Activated T-cell treated with anti-CD3 and anti-CD28 coated beads for 4 hours (primary cell): ENCODE measurements around the gene PCDHGA8.
"Not testable (repeated sequence)": the region's sequence is repeated elsewhere in the genome, so short reads cannot be mapped to it uniquely, and the experiment has no call there.

Experiments
- DNase-seq: peaks from one replicate; pipeline ENCODE4 v3.0.0-alpha.2; 2020

PCDHGA8 gene

DNA sequence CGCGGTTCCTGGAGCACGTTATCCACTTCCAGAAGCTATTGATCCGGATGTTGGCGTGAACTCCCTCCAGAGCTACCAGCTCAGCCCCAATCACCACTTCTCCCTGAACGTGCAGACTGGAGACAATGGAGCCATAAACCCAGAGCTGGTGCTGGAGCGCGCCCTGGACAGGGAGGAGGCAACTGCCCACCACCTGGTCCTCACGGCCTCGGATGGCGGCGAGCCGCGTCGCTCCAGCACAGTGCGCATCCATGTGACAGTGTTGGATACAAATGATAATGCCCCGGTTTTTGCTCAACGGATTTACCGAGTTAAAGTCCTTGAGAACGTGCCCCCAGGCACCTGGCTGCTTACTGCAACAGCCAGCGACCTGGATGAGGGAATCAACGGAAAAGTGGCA is 11.0 kb downstream of the PCDHGA8 start:
- DNase-seq = no peak

DNA sequence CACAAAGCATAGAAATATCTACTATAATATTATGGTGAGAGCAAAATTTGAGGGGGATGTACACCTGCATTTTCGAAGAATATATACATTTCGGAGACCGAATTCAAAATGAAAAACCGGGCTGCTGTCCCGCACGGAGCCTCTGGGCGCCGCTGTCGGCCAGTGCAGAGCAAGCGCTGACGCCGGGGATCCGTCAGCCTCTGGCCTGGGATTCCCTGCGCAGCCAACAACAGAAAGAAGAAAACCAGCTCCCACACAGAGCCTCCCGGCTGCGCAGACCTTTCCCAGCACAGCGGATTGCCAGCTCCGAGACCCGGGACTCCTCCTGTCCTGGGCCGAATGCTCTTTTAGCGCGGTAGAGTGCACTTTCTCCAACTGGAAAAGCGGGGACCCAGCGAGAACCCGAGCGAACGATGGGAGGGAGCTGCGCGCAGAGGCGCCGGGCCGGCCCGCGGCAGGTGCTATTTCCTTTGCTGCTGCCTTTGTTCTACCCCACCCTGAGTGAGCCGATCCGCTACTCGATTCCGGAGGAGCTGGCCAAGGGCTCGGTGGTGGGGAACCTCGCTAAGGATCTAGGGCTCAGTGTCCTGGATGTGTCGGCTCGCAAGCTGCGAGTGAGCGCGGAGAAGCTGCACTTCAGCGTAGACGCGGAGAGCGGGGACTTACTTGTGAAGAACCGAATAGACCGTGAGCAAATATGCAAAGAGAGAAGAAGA is 15.5 kb downstream of the PCDHGA8 start, which contains the start of gene PCDHGB6:
PCDHGB6 (plus strand) TSS at position 232 of the 716 bp plus-strand sequence; CDS start at position 414, 182 bp downstream.
- not testable (repeated sequence) for DNase-seq

DNA sequence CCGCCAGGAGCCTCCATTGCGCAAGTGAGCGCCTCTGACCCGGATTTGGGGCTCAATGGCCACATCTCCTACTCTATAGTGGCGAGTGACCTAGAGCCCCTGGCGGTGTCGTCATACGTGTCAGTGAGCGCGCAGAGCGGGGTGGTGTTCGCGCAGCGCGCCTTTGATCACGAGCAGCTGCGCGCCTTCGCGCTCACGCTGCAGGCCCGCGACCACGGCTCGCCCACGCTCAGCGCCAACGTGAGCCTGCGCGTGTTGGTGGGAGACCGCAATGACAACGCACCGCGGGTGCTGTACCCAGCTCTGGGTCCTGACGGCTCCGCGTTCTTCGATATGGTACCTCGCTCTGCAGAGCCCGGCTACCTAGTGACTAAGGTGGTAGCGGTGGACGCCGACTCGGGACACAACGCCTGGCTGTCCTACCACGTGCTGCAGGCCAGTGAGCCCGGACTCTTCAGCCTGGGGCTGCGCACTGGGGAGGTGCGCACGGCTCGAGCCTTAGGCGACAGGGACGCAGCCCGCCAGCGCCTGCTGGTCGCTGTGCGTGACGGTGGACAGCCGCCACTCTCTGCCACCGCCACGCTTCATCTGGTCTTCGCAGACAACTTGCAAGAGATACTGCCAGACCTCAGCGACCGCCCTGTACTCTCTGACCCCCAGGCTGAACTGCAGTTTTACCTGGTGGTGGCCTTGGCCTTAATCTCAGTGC is 17.3 kb downstream of the PCDHGA8 start:
- no peak for DNase-seq

DNA sequence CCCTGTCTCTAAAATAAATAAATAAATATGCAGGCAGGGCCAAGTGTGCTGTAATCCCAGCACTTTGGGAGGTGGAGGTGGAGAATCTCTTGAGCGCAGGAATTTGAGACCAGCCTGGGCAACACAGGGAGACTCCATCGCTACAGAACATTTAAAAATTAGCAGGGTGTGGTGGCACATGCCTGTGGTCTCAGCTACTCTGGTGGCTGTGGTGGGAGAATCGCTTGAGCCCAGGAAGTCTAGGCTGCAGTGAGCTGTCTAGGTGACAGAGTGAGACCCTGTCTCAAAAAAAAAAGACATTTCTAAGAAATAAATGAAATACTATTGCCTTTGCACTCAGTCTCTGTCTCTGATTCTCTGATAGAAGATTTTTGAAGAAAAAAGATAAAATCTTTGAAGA is 19.1 kb downstream of the PCDHGA8 start:
- DNase-seq = no peak

DNA sequence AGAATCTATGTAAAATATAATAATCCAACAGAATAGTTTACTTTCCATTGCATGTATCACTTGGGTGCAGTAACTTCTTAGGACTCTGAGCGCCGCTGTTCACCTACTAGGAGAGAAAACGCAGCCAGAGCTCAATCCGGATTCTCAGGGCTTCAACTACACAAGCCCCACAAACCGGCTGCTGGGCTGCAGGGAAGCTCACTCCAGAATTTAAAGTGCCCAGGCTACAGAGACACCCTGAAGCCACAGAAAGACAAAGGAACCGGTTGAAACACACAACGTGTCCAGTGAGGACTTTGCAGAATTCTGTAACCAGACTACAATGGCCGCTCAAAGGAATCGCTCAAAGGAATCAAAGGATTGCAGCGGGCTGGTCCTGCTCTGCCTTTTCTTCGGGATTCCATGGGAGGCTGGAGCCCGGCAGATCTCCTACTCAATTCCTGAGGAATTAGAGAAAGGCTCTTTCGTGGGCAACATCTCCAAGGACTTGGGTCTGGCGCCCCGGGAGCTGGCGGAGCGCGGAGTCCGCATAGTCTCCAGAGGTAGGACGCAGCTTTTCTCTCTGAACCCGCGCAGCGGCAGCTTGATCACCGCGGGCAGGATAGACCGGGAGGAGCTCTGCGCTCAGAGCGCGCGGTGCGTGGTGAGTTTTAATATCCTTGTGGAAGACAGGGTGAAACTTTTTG is 20.6 kb downstream of the PCDHGA8 start, which contains the start of gene PCDHGA10:
PCDHGA10 (plus strand) TSS at position 134 of the 686 bp plus-strand sequence; CDS start at position 323, 189 bp downstream.
- DNase-seq = peak; percentile 53

- no peak for DNase-seq
These were observed 21.2 kb downstream of the PCDHGA8 start for GRCh38 chr5:141413540-141414069.

DNA sequence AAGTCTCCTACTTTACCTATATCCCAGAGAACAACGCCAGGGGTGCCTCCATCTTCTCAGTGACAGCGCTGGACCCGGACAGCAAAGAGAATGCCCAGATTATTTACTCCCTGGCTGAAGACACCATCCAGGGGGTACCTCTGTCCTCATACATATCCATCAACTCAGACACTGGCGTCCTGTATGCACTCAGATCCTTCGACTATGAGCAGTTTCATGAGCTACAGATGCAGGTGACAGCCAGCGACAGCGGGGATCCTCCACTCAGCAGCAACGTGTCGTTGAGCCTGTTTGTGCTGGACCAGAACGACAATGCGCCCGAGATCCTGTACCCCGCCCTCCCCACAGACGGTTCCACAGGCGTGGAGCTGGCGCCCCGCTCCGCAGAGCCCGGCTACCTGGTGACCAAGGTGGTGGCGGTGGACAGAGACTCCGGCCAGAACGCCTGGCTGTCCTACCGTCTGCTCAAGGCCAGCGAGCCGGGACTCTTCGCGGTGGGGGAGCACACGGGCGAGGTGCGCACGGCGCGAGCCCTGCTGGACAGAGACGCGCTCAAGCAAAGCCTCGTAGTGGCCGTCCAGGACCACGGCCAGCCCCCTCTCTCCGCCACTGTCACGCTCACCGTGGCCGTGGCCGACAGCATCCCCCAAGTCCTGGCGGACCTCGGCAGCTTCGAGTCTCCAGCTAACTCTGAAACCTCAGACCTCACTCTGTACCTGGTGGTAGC is 22.3 kb downstream of the PCDHGA8 start:
- DNase-seq = not testable (repeated sequence)

- DNase-seq = not testable (repeated sequence)
These were observed 22.8 kb downstream of the PCDHGA8 start for GRCh38 chr5:141415275-141415618.

- DNase-seq = peak; percentile 17
These were observed 25.2 kb downstream of the PCDHGA8 start, which contains the start of gene PCDHGB7 for GRCh38 chr5:141417494-141418172. Gene PCDHGB7, plus strand, starts transcription at chr5:141417677. Its CDS starts 183 bp downstream, at chr5:141417860.

- no peak for DNase-seq
These were observed 26.8 kb downstream of the PCDHGA8 start for GRCh38 chr5:141419074-141419880.

- peak; percentile 36 for DNase-seq
These were observed 28.5 kb downstream of the PCDHGA8 start, which contains the start of gene PCDHGA11 for GRCh38 chr5:141420855-141421488. Gene PCDHGA11, plus strand, starts transcription at chr5:141421051. Its CDS starts 177 bp downstream, at chr5:141421228.

- DNase-seq = no peak
These were observed 29.0 kb downstream of the PCDHGA8 start for GRCh38 chr5:141421489-141421855.

DNA sequence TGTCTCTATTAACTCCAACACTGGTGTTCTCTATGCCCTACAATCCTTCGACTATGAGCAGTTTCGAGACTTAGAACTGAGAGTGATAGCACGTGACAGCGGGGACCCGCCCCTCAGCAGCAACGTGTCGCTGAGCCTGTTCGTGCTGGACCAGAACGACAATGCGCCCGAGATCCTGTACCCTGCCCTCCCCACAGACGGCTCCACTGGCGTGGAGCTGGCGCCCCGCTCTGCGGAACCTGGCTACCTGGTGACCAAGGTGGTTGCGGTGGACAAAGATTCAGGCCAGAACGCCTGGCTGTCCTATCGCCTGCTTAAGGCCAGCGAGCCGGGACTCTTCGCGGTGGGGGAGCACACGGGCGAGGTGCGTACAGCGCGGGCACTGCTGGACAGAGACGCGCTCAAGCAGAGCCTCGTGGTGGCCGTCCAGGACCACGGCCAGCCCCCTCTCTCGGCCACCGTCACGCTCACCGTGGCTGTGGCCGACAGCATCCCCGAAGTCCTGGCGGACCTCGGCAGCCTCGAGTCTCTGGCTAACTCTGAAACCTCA is 30.4 kb downstream of the PCDHGA8 start:
- no peak for DNase-seq

DNA sequence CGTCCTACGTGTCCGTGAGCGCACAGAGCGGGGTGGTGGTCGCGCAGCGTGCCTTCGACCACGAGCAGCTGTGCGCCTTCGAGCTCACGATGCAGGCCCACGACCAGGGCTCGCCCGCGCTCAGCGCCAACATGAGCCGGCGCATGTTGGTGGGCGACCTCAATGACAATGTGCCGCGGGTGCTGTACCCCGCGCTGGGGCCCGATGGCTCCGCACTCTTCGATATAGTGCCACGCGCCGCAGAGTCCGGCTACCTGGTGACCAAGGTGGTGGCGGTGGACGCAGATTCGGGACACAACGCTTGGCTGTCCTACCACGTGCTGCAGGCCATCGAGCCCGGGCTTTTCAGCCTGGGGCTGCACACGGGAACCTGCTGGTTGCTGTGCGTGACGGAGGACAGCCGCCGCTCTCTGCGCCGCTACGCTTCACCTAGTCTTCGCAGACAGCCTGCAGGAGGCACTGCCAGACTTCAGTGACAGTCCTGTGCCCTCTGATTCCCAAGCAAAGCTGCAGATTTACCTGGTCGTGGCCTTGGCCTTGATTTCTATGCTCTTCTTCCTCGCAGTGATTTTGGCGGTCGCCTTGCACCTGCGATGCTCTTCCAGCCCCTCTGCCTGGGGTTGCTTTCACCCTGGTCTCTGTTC is 35.5 kb downstream of the PCDHGA8 start:
- DNase-seq = no peak

- DNase-seq = no peak
These were observed 38.1 kb downstream of the PCDHGA8 start, which contains the start of gene PCDHGA12 for GRCh38 chr5:141430332-141431113. Gene PCDHGA12, plus strand, starts transcription at chr5:141430507. Its CDS starts 253 bp downstream, at chr5:141430760.

- DNase-seq = no peak
These were observed 38.9 kb downstream of the PCDHGA8 start for GRCh38 chr5:141431286-141431685.

- DNase-seq = not testable (repeated sequence)
These were observed 39.9 kb downstream of the PCDHGA8 start for GRCh38 chr5:141432308-141432707.

GRCh38 chr5:141432726-141433125 is 40.3 kb downstream of the PCDHGA8 start:
- not testable (repeated sequence) for DNase-seq

- DNase-seq = no peak
These were observed 41.6 kb downstream of the PCDHGA8 start for GRCh38 chr5:141434006-141434405.
